T47D (cell line): ENCODE measurements around the gene CLCA4.

Experiments used
- DNase-seq, 2 experiments: peaks; one replicate each; pipeline versions ENCODE4 v3.0.0 to v3.0.0-alpha.2; 2011 to 2012; ENCODE audit warnings: low read depth in 1 of 2, low spot score in 1 of 2
- JUND ChIP-seq: IDR thresholded peaks from 2 replicates; pipeline ENCODE4 v1.6.1; 2012; ENCODE audit warnings: low read depth
- in situ Hi-C: cut with HindIII; loops from 2 replicates; pipeline ENCODE4 v1.10.0; 2016; ENCODE audit warnings: low sequenced_read_pairs, low pct_unique_long_range_greater_than_20kb

The CLCA4 gene

DNA sequence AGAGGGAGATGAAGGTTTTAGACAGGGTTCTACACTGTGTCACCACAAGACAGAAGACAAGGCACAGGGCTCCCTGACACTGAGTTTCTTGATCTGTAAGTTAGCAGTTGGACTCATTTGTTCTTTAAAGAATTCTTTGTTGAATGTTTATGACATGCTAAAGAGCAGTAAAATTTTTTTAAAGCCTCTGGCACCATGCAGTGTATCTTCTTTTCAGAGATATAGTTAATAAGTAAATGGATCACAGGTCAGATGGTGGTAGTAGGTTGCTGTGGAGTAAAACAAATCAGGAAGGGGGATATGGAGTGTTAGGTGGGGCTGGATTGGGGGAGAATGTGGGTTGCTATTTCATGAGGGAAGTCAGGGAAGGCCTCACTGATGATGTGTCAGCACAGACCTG lies 2.0 kb downstream of the CLCA4 start:
- TF ChIP-seq JUND, result no peak
- in situ Hi-C loops, result no loop called here
- no peak for DNase-seq

DNA sequence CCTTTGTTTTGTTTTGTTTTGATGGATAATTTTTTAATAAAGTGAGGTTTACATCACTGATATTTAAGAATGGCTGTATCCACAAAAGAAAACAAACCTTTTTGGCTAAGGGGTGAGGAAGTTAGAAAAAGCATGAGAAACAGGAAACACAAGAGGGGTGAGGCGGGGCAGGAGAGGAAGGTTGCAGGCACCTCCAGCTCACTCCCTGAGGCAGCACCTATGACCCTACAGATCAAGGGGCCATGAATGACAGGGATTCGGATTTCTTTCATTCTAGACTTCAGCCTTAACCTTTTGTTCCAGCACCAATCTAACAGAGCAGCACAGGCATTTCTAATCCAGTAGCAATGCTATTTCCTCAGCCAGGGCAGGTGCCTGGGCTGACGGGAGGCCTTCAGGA lies 4.4 kb downstream of the CLCA4 start:
- no peak for DNase-seq
- in situ Hi-C loops, result no loop called here
- TF ChIP-seq JUND, result no peak

DNA sequence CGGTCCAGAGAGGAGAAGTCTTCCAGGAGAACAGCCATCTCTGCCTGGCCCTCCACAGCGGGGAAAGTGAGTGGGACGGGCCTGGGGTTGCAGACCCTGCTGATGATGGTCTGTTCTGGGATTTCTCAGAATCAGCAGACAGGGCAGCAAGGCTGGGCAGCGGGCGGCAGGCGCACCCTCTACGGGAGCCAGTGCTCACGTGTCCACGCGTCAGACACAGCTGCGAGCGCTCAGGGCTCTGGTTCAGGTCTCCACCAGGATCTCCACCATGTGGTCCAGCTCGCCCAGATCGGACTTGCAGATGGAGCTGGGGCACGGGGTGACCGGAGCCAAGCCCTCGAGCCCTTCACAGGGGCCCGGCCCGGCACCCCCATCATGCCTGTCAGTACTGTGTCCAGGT lies 5.5 kb downstream of the CLCA4 start:
- in situ Hi-C loops, result no loop called here

DNA sequence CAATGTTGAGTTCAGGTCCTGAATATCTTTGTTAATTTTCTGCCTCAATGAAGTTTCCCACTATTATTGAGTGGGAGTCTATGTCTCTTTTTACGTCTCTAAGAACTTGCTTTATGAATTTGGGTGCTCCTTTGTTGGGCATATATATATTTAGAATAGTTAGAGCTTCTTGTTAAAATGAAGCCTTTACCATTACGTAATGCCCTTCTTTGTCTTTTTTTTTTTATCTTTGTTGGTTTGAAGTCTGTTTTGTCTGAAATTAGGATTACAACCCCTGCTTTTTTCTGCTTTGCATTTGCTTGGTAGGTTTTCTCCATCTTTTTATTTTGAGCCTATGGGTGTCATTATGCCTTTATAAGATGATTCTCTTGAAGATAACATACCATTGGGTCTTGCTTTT lies 10.9 kb downstream of the CLCA4 start:
- in situ Hi-C loops, result no loop called here
- TF ChIP-seq JUND, result no peak
- DNase-seq, result no peak

More for the DNA sequence above, 5.5 kb downstream of the CLCA4 start:
- DNase-seq, result no peak
- TF ChIP-seq JUND, result no peak

DNA sequence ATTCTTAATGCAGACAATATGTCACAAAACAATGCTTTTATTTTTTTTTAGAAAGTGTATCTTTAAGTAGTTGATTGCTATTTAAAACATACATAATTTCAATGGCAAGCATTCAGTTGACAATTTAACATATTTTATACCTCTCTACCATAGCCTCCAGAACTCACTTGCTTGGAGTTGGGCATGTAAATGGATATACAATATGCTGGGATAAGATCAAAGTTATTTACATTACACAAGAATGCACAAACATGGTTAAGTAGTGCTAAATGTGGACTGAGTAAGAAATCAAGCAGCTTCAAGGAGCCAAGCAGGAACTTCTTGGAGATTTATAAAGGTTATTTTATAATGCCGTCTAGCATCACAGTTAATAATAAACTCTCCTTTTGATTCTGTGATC lies 17.0 kb downstream of the CLCA4 start:
- in situ Hi-C loops, result no loop called here
- peak in 1 of 2 experiments; percentile 2 for DNase-seq
- TF ChIP-seq JUND, result no peak

DNA sequence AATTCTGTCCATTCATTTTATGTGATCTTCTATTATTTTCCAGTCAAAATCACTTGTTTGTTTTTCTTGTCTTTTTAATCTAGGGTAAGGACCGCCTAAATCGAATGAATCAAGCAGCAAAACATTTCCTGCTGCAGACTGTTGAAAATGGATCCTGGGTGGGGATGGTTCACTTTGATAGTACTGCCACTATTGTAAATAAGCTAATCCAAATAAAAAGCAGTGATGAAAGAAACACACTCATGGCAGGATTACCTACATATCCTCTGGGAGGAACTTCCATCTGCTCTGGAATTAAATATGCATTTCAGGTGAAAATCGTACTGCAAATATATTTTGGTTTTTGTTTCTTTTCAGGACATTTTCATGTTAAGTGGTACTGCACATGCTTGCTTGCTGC lies 20.5 kb downstream of the CLCA4 start:
- TF ChIP-seq JUND, result no peak
- DNase-seq, result no peak
- in situ Hi-C loops, result no loop called here

DNA sequence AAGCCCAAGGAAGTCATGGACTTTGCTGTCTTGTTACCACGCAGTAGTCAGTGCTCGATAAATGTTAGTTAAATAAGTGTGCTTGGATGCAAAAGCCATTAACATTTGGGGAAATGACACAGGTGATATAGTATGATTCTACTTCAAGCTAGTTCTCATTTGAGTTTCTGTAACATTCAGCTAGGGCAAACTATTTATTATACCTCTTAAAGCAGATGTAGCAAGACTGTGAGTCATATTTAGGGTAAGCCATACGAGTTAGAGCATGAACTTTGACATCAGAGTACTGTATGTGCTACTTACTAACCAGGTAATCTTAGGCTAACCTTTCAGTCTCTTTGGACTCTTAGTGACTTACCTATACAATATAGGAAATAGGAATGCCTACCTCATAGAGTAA lies 21.0 kb downstream of the CLCA4 start:
- TF ChIP-seq JUND, result no peak
- DNase-seq, result no peak
- in situ Hi-C loops, result no loop called here

DNA sequence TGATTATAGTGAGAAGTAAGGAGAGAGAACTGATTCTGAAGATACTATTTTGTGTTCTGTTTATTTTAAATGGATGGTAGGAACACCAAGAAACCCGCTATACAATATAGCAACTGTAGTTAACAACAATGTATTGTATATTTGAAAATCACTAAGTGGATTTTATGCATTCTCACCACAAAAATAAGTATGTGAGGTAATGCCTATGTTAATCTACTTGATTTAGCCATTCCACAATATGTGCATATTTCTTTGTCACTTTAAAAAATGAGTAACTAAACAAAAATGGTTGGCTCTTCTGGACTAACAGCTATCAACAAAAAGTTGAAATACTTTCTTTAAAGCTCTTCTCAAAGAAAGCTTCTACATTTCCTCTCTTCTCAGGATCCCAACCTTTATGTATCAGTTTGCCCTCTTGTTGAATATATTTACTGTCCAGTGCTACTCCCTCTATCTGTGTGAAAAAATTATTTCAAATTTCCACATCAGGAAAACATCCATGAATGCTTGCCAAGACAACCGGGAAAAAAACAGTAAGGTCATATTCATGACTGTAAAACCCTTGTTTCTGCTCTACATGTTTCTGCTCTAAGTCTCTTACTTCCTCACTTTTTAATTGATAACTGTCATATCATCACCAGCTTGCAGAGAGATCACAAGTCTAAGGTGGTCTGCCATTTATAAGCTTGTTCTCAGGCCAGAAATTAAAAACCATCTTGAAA lies 27.0 kb downstream of the CLCA4 start:
- no peak for DNase-seq
- TF ChIP-seq JUND, result no peak
- in situ Hi-C loops, result no loop called here

DNA sequence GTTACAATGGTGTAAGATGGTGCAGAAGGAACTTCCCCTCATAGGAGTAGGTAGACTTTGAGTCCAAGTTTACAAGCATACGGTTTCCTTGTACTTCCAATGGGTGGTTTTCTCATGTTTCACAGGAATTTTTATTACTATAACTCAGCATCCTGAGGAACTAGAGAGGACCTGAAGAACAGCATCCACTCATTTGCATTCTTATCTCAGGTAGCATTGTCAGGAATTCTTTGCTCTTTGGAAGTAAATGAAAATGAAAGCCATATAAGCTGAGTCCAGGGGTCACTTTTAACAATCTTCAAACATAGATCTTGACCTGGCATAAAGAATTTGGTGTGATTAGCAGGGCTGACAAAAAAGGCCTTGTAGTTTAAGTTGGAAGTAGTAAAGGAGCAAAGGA lies 34.4 kb downstream of the CLCA4 start:
- no peak for DNase-seq
- in situ Hi-C loops, result no loop called here
- TF ChIP-seq JUND, result no peak

DNA sequence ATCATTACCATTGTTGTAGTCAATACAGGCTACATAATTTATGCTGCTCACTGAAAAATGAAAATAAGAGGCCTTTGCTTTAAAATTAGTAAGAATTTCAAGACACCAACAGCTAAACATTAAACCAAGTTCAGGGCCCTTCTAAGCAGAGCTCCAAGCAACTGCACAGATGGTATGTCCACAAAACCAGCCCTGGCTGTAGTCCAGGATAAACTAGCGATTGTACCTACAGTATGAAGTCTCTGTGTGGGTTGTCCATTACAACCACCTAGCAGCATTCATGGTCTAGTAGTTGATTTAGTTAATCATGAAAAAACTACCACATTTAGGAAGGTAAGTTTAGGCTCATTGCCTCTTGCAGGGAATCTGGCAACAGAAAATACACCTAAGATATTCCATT lies 35.3 kb downstream of the CLCA4 start:
- no peak for DNase-seq
- in situ Hi-C loops, result no loop called here
- TF ChIP-seq JUND, result no peak

DNA sequence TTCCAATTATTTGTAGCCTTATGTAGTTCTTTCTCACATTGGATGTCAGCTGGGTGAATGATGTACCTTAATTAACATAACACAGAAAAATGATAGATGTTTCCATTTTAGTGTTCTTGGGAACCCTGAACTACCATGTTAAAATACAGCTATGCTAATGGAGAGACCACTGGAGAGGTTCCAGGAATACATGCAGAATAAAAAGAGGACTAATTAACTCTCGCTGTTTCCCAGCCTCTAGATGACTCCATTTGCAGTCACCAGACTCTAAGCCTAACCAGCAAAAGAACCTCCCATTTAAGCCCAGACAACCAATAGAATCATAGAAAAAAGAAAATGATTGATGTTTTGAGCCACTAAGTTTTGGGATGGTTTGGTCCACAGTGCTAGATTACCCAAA lies 36.2 kb downstream of the CLCA4 start:
- no peak for TF ChIP-seq JUND
- in situ Hi-C loops, result no loop called here
- DNase-seq, result no peak

DNA sequence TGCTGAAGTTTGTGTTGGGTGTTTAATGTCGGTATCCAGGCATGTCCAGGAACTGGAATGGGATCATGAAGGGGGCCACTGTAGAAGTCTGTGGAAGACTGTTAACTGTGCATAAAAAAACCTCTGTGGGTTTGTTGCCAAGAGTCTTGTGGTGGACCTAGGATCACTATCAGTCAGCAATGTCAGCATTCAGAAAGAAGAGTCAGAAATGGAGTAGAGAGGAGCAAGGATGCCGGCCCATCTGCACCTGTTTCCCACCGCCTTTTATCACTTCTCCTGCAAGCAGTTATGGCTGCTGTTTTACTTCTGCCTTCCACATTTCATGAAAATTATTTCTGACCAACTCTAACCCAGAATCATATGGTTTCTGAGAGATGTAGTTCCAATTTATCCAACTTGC lies 36.7 kb downstream of the CLCA4 start:
- no peak for TF ChIP-seq JUND
- in situ Hi-C loops, result no loop called here
- no peak for DNase-seq

DNA sequence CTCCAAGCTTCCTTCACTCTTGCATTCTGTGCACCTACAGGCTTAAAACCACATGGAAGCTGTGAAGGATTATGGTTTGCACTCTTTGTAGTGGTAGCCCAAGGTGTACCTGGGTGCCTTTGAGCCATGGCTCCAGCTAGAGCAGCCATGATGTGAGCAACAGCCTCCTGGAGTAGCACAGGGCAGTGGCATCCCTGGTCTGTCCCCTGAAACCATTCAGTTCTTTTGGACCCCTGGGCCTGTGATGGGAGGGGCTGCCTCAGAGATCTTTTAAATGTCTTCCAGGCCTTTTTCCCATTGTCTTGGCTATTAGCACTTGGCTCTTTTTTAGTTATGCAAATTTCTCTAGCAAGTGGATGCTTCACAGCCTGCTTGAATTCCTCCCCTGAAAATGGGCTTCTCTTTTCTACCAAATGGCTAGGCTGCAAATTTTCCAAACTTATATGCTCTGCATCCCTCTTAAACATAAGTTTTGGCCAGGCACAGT lies 47.4 kb downstream of the CLCA4 start:
- in situ Hi-C loops, result no loop called here
- TF ChIP-seq JUND, result no peak
- DNase-seq, result no peak

DNA sequence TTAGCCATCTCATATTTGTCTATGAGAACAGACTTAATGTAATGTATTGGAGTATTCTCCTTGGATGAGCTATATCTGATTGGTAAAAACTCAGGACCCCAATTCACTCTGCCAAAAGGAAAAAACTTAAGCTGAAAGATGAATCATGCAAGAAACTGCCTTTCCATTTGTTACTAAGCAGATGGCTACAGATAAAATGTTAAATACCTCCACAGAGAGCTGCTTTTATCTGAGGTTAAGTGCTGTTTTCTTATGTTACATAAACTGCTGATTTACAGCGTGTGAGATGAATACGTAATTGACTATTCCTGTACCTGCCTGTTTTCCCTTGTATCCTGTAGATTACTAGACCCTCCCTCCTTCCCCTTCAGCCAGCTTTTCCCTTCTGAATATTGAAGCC lies 49.3 kb downstream of the CLCA4 start:
- DNase-seq, result peak in 1 of 2 experiments; percentile 21
- in situ Hi-C loops, result no loop called here
- TF ChIP-seq JUND, result no peak
